WTC11 (cell line): Measurements from ENCODE around the gene UBFD1. TPM values are rescaled to one million over a fixed set of nuclear protein-coding genes. Genes with fewer than 3 reads are reported as not detected.

Source experiments
- ATAC-seq: fragments of 200-7000 bp; cut with Tn5 transposase; 2 replicates; pipeline ENCODE4 v1.10.0; 2021; ENCODE audit warnings: mild to moderate bottlenecking, moderate library complexity
- CTCF ChIA-PET: fragments of 300-600 bp; sonication (Branson Sonifier 250); formaldehyde crosslinking; loops from one replicate; lab custom pipeline; 2021; ENCODE audit warnings: antibody characterized with exemption; lab: Charles Lee
- POLR2A ChIA-PET: fragments of 350-600 bp; sonication (Branson Sonifier 250); formaldehyde crosslinking; loops from one replicate; lab custom pipeline; 2021; ENCODE audit warnings: antibody characterized with exemption; lab: Charles Lee
- DNase-seq: peaks from one replicate; pipeline ENCODE4 v3.0.0; 2021; ENCODE audit warnings: low spot score
- H3K27ac Mint-ChIP-seq: 2 replicates; pipeline ENCODE4 v1.8.0; 2021; ENCODE audit warnings: mixed read lengths
- H3K27me3 Mint-ChIP-seq: 2 replicates; pipeline ENCODE4 v1.8.0; 2021; ENCODE audit warnings: low read depth, mild to moderate bottlenecking, moderate library complexity, mixed read lengths
- H3K36me3 Mint-ChIP-seq: 2 replicates; pipeline ENCODE4 v1.8.0; 2021; ENCODE audit warnings: mixed read lengths
- H3K4me1 Mint-ChIP-seq: 2 replicates; pipeline ENCODE4 v1.8.0; 2022; ENCODE audit warnings: mixed read lengths
- H3K4me3 Mint-ChIP-seq: 2 replicates; pipeline ENCODE4 v1.8.0; 2021; ENCODE audit warnings: mild to moderate bottlenecking, moderate library complexity, mixed read lengths
- H3K9me3 Mint-ChIP-seq: 2 replicates; pipeline ENCODE4 v1.8.0; 2021; ENCODE audit warnings: mixed read lengths
- ATF2 ChIP-seq: sonication (generic); formaldehyde crosslinking; IDR thresholded peaks from 2 replicates; pipeline ENCODE4 v1.8.1; 2022; ENCODE audit warnings: low read depth, missing genetic modification reagents, borderline replicate concordance
- ATF6 ChIP-seq: sonication (generic); formaldehyde crosslinking; IDR thresholded peaks from 2 replicates; pipeline ENCODE4 v1.8.1; 2023; ENCODE audit warnings: mild to moderate bottlenecking, missing genetic modification reagents
- ETV6 ChIP-seq: sonication (generic); formaldehyde crosslinking; IDR thresholded peaks from 2 replicates; pipeline ENCODE4 v1.8.1; 2022; ENCODE audit warnings: mild to moderate bottlenecking, missing genetic modification reagents
- FOXJ3 ChIP-seq: sonication (generic); formaldehyde crosslinking; IDR thresholded peaks from 2 replicates; pipeline ENCODE4 v1.9.0; 2021; ENCODE audit warnings: missing genetic modification reagents, mild to moderate bottlenecking, borderline replicate concordance
- FOXP1 ChIP-seq: sonication (generic); formaldehyde crosslinking; IDR thresholded peaks from 2 replicates; pipeline ENCODE4 v1.8.0; 2022; ENCODE audit warnings: missing genetic modification reagents, mild to moderate bottlenecking, moderate library complexity, borderline replicate concordance
- IRF2 ChIP-seq: sonication (generic); formaldehyde crosslinking; IDR thresholded peaks from 2 replicates; pipeline ENCODE4 v1.8.0; 2022; ENCODE audit warnings: low read depth, missing genetic modification reagents, borderline replicate concordance
- JAZF1 ChIP-seq: fragments of 250-450 bp; sonication (Bioruptor Pico); IDR thresholded peaks from 2 replicates; pipeline ENCODE4 v1.9.0; 2021; ENCODE audit warnings: moderate library complexity, mild to moderate bottlenecking, inconsistent platforms
- MAX ChIP-seq: sonication (generic); formaldehyde crosslinking; IDR thresholded peaks from 2 replicates; pipeline ENCODE4 v1.8.0; 2022; ENCODE audit warnings: mild to moderate bottlenecking, missing genetic modification reagents
- NFYB ChIP-seq: sonication (generic); formaldehyde crosslinking; conservative IDR thresholded peaks from 2 replicates; pipeline ENCODE4 v1.8.0; 2022; ENCODE audit warnings: low read depth, missing genetic modification reagents
- PRRX2 ChIP-seq: fragments of 250-450 bp; sonication (Bioruptor Pico); IDR thresholded peaks from 2 replicates; pipeline ENCODE4 v1.8.0; 2021; ENCODE audit warnings: mild to moderate bottlenecking
- USF2 ChIP-seq: sonication (generic); formaldehyde crosslinking; IDR thresholded peaks from 2 replicates; pipeline ENCODE4 v1.8.1; 2023; ENCODE audit warnings: mild to moderate bottlenecking, missing genetic modification reagents, moderate library complexity
- ZBTB21 ChIP-seq: sonication (generic); formaldehyde crosslinking; IDR thresholded peaks from 2 replicates; pipeline ENCODE4 v1.8.1; 2023; ENCODE audit warnings: mild to moderate bottlenecking, missing genetic modification reagents, borderline replicate concordance
- ZNF219 ChIP-seq: sonication (generic); formaldehyde crosslinking; IDR thresholded peaks from 2 replicates; pipeline ENCODE4 v1.8.0; 2023; ENCODE audit warnings: missing genetic modification reagents, mild to moderate bottlenecking, borderline replicate concordance
- ZNF232 ChIP-seq: sonication (generic); formaldehyde crosslinking; IDR thresholded peaks from 2 replicates; pipeline ENCODE4 v1.8.0; 2022; ENCODE audit warnings: mild to moderate bottlenecking, missing genetic modification reagents
- ZNF512 ChIP-seq: sonication (generic); formaldehyde crosslinking; IDR thresholded peaks from 2 replicates; pipeline ENCODE4 v1.8.1; 2022; ENCODE audit warnings: missing genetic modification reagents, borderline replicate concordance
- total RNA-seq: library from RNA; stranded (reverse); gene quantifications from 3 replicates; pipeline ENCODE4 v1.2.3, GENCODE V29; 2021
- TF ChIP-seq, protein P1 (sequence below): sonication (generic); formaldehyde crosslinking; IDR thresholded peaks from 2 replicates; pipeline ENCODE4 v1.8.0; 2022; ENCODE audit warnings: mild to moderate bottlenecking, missing genetic modification reagents
- TF ChIP-seq, protein P2 (sequence below): fragments of 250-450 bp; sonication (Bioruptor Pico); IDR thresholded peaks from 2 replicates; pipeline ENCODE4 v1.8.0; 2021; ENCODE audit warnings: mild to moderate bottlenecking
- TF ChIP-seq, protein P3 (sequence below): sonication (generic); formaldehyde crosslinking; IDR thresholded peaks from 2 replicates; pipeline ENCODE4 v1.8.1; 2022; ENCODE audit warnings: mild to moderate bottlenecking, moderate library complexity, missing genetic modification reagents
- TF ChIP-seq, protein P4 (sequence below): fragments of 250-450 bp; sonication (Bioruptor Pico); IDR thresholded peaks from 2 replicates; pipeline ENCODE4 v1.9.0; 2021; ENCODE audit warnings: mild to moderate bottlenecking
- TF ChIP-seq, protein P5 (sequence below): fragments of 250-450 bp; sonication (Bioruptor Pico); IDR thresholded peaks from 2 replicates; pipeline ENCODE4 v1.9.0; 2021; ENCODE audit warnings: moderate library complexity, mild to moderate bottlenecking, inconsistent platforms, borderline replicate concordance

The UBFD1 gene
- total RNA-seq, 1 experiment from 2014 or later = 128 TPM

DNA sequence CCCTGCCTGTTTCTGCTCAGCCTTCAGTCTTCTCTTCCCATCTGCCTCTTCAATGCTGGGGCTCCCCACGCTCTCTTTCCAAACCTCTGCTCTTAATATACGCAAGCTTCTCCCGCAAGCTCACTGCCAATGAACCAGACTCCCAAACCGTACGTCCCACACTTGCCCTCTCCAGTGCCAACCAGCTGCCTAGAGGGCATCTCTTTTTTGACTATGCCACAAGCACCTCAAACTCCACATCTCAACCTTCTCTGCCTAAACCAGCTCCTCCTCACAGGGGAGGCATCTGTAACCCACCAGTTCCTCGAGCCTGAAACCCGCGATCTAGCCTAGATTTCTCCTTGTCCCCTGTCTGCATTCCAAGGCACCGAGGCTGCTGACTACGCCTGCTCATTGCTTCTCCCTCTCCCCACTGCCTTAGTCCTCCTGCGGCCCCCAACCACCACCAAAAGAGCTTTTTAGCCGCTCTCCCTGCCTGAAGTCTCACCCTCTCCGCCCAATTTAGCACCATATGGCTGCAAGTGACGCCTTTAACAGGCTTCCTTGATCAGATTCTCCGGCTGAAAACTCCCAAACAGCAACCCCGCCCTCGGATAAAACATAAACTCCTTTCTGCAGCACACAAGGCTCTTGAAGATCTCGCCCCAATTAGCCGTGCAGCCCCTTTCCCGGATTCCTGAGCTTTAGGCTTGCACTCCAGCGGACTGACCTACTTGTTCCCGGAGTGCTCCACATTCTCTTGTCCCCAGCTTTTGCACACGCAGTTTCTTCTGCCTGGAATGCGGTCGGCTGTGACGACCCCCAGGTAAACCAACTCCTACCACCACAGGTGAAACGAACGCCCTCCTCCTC lies 48.7 kb upstream of the UBFD1 start:
- Mint-ChIP-seq H3K9me3 (no peaks in the 10 kb centered on the region), H3K27ac (peak overlapping the region; percentile 79), H3K36me3 (peaks cover 9% of the 10 kb centered on the region), H3K27me3 (no peaks in the 10 kb centered on the region), H3K4me1 (peaks cover 40% of the 10 kb centered on the region), H3K4me3 (peak overlapping the region; percentile 85)
- TF ChIP-seq ZNF219 = no peak
- no peak for TF ChIP-seq USF2 (CRISPR knock-in tag)
- TF ChIP-seq JAZF1 (CRISPR knock-in tag) = no peak
- no peak for TF ChIP-seq MAX
- no peak for TF ChIP-seq FOXP1 (CRISPR knock-in tag)
- TF ChIP-seq IRF2 (CRISPR knock-in tag) = no peak
- TF ChIP-seq, protein P1, sequence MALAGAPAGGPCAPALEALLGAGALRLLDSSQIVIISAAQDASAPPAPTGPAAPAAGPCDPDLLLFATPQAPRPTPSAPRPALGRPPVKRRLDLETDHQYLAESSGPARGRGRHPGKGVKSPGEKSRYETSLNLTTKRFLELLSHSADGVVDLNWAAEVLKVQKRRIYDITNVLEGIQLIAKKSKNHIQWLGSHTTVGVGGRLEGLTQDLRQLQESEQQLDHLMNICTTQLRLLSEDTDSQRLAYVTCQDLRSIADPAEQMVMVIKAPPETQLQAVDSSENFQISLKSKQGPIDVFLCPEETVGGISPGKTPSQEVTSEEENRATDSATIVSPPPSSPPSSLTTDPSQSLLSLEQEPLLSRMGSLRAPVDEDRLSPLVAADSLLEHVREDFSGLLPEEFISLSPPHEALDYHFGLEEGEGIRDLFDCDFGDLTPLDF = no peak
- no peak for TF ChIP-seq ZNF512 (CRISPR knock-in tag)
- TF ChIP-seq, protein P2, sequence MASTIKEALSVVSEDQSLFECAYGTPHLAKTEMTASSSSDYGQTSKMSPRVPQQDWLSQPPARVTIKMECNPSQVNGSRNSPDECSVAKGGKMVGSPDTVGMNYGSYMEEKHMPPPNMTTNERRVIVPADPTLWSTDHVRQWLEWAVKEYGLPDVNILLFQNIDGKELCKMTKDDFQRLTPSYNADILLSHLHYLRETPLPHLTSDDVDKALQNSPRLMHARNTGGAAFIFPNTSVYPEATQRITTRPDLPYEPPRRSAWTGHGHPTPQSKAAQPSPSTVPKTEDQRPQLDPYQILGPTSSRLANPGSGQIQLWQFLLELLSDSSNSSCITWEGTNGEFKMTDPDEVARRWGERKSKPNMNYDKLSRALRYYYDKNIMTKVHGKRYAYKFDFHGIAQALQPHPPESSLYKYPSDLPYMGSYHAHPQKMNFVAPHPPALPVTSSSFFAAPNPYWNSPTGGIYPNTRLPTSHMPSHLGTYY = no peak
- no peak for TF ChIP-seq ATF6 (CRISPR knock-in tag)
- TF ChIP-seq ZNF232 (CRISPR knock-in tag) = no peak
- no peak for TF ChIP-seq NFYB
- TF ChIP-seq ETV6 (CRISPR knock-in tag) = no peak
- TF ChIP-seq ATF2 (CRISPR knock-in tag) = no peak
- CTCF ChIA-PET = interaction anchor here (0.6 to 1.4 kb wide), 3 partner anchors 8 to 88 kb away, joined by 3 to 6 read pairs (median 5); partner anchors contain the start of gene NDUFAB1
- POLR2A ChIA-PET = interaction anchor here (0.6 to 2.3 kb wide), 2 partner anchors 12 to 49 kb away, joined by 3 to 7 read pairs; partner anchors contain the start of genes EARS2 and UBFD1
- ATAC-seq = peak; percentile 13
- DNase-seq = peak; percentile 37

- ChIA-PET POLR2A (interaction anchor here (2.3 kb wide), 1 partner anchor 48 kb away, joined by 7 read pairs; the partner anchor contains the start of genes EARS2 and UBFD1), CTCF (interaction anchor here (1.3 to 1.4 kb wide), 2 partner anchors 74 to 87 kb away, joined by 5 to 6 read pairs; partner anchors contain the start of gene NDUFAB1)
- DNase-seq (no peak), ATAC-seq (no peak)
- H3K27ac Mint-ChIP-seq = peak overlapping the region; percentile 79; the same call in 1 of the 2 replicates
- H3K36me3 Mint-ChIP-seq = peaks cover 9% of the 10 kb centered on the region
- no peaks in the 10 kb centered on the region for H3K9me3 Mint-ChIP-seq
- H3K4me1 Mint-ChIP-seq = peaks cover 34% of the 10 kb centered on the region
- peak overlapping the region; percentile 85 for H3K4me3 Mint-ChIP-seq
- H3K27me3 Mint-ChIP-seq = no peaks in the 10 kb centered on the region
- TF ChIP-seq, protein P3, sequence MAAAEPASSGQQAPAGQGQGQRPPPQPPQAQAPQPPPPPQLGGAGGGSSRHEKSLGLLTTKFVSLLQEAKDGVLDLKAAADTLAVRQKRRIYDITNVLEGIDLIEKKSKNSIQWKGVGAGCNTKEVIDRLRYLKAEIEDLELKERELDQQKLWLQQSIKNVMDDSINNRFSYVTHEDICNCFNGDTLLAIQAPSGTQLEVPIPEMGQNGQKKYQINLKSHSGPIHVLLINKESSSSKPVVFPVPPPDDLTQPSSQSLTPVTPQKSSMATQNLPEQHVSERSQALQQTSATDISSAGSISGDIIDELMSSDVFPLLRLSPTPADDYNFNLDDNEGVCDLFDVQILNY (CRISPR knock-in tag) = no peak
- no peak for TF ChIP-seq FOXJ3 (CRISPR knock-in tag)
- no peak for TF ChIP-seq ZBTB21
- TF ChIP-seq ZNF219 = no peak
- TF ChIP-seq, protein P4, sequence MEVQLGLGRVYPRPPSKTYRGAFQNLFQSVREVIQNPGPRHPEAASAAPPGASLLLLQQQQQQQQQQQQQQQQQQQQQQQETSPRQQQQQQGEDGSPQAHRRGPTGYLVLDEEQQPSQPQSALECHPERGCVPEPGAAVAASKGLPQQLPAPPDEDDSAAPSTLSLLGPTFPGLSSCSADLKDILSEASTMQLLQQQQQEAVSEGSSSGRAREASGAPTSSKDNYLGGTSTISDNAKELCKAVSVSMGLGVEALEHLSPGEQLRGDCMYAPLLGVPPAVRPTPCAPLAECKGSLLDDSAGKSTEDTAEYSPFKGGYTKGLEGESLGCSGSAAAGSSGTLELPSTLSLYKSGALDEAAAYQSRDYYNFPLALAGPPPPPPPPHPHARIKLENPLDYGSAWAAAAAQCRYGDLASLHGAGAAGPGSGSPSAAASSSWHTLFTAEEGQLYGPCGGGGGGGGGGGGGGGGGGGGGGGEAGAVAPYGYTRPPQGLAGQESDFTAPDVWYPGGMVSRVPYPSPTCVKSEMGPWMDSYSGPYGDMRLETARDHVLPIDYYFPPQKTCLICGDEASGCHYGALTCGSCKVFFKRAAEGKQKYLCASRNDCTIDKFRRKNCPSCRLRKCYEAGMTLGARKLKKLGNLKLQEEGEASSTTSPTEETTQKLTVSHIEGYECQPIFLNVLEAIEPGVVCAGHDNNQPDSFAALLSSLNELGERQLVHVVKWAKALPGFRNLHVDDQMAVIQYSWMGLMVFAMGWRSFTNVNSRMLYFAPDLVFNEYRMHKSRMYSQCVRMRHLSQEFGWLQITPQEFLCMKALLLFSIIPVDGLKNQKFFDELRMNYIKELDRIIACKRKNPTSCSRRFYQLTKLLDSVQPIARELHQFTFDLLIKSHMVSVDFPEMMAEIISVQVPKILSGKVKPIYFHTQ = no peak
- no peak for TF ChIP-seq PRRX2 (CRISPR knock-in tag)
- TF ChIP-seq, protein P5, sequence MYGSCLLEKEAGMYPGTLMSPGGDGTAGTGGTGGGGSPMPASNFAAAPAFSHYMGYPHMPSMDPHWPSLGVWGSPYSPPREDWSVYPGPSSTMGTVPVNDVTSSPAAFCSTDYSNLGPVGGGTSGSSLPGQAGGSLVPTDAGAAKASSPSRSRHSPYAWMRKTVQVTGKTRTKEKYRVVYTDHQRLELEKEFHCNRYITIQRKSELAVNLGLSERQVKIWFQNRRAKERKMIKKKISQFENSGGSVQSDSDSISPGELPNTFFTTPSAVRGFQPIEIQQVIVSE (CRISPR knock-in tag) = no peak
Observed at GRCh38 chr16:23509441-23509754, 48.1 kb upstream of the UBFD1 start.
